Hypothalamus (tissue), 51 donors: Measurements from ENCODE around the gene EXOG.

Experiments used
- DNase-seq, 51 donors: peaks; one replicate each; lab custom pipeline; 2025; lab: John Stamatoyannopoulos, UW

EXOG gene, protein sequence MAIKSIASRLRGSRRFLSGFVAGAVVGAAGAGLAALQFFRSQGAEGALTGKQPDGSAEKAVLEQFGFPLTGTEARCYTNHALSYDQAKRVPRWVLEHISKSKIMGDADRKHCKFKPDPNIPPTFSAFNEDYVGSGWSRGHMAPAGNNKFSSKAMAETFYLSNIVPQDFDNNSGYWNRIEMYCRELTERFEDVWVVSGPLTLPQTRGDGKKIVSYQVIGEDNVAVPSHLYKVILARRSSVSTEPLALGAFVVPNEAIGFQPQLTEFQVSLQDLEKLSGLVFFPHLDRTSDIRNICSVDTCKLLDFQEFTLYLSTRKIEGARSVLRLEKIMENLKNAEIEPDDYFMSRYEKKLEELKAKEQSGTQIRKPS

DNA sequence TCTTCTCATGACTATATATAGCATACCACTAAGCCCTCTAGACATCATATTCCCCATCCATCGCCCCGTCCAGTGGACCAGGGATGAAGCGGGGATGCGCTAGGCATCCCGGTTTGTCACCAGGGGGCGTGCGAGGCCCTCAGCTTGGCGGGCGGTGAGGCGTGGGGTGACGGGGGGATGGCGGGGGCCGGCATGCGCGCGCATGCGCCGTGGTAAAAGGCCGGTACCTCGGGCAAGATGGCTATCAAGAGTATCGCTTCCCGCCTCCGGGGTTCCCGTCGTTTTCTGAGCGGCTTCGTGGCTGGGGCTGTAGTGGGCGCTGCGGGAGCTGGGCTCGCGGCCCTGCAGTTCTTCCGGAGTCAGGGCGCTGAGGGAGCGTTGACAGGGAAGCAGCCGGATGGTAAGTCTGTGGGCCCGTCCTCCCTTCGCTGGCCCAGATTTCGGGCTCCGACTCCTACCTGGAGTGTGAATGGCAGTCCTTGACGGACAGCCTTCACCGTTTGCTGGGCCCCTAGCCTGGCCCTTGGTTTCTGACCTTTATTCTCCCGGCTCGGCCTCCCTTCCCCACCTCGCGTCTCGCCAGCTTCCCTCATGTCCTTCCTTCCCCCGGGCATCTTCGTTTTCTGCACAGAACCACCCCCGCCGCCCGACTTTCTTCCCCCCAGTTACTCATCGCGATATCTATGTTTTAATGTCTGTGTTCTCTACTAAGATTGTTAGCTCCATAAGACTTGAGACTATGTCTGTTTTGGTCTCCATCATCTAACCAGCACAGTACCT lies at the start of gene EXOG:
Gene EXOG (plus strand): TSS at position 210 of the 780 bp plus-strand sequence. CDS start 28 bp downstream, at position 238.
- DNase-seq = peak; percentile 60 to 97 (median 90)

DNA sequence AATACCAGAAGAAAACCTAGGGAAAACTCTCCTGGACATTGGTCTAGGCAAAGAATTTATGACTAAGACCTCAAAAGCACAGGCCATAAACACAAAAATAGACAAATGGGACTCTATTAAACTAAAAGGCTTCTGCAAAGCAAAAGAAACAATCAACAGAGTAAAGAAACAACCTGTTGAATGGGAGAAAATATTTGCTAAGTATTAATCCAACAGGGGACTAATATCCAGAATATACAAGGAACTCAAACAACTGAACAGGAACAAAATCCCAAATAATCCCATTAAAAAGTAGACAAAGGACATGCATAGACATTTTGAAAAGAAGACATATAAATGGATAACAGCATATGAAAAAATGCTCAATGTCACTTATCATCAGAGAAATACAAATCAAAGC lies 49.3 kb upstream of the EXOG start:
- DNase-seq = no peak

DNA sequence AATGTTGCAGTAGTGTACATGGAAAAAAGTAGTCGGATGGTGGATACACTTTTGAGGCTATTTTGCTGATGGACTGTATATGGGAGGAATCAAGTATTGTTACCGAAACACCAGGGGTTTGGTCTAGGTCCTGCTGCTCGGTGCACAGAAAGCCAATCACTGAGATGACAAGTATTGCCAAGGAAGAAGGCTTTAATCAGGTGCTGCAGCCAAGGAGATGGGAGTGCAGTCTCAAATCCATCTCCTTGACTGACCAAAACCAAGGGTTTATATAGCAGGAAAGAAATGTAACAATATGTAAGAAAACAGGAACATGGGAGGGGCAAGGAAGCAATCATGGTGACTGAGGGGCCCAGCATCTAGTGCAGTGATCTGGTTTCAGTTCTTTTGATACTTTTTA lies 45.3 kb upstream of the EXOG start:
- no peak for DNase-seq

DNA sequence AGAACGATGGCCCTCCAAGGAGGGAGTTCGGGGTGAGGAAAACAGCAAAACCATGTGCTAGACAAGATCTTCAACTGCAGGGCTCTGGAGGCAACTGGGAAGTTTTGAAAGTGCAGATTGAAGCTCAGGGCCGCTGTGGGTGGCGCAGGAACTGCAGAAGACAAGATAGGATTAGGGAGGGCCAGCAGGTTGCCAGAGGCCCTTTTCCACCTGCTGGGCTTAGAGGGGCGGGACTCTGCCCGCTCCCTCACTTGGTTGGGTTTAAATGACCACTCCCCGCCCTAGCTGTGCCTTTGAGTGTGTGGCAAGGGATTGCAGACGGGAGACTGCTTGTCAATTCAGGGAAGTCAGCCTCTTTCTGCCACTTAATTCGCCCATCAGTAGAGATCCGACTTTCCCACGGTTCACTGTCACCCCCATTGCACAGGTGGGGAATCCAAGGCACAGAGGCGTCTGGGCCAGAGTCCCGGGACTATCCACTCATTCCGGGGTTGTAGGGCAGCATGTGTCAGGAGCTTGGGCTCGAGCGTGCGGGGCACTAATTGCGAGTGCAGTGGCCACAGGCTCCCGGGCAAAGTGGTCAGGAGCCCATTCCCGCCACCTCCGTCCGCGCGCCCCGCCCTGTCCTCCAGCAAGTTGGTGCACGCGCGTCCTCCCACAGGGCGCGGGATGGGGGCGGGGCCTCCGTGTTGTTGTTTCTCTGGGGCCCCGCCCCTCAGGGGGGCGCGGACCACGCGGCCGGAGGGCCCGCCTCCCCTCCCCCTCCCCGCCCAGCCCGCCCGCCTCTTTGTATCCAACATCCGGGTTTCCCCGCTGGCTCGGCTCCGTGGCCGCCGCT lies 42.8 kb upstream of the EXOG start, which contains the start of gene ACVR2B:
Gene ACVR2B (plus strand): TSS at position 816 of the 838 bp plus-strand sequence. CDS start 433 bp downstream, outside the sequence.
- DNase-seq = peak; percentile 36 to 94 (median 81)

DNA sequence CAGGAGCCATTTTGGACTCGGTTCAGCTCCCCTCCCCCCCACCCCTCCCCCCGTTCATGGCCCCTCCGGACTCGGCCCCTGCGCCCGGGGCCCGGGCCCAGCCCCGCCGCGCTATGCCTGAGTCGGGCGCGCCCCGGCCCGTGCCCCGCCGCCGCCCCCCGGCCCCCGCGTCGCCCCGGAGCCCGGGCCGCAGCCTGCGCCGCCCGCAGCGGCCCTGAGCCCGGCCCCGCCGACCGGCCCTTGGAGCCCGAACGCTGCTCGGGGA lies 42.3 kb upstream of the EXOG start:
- DNase-seq = peak in 1 of 51 donors; percentile 66

DNA sequence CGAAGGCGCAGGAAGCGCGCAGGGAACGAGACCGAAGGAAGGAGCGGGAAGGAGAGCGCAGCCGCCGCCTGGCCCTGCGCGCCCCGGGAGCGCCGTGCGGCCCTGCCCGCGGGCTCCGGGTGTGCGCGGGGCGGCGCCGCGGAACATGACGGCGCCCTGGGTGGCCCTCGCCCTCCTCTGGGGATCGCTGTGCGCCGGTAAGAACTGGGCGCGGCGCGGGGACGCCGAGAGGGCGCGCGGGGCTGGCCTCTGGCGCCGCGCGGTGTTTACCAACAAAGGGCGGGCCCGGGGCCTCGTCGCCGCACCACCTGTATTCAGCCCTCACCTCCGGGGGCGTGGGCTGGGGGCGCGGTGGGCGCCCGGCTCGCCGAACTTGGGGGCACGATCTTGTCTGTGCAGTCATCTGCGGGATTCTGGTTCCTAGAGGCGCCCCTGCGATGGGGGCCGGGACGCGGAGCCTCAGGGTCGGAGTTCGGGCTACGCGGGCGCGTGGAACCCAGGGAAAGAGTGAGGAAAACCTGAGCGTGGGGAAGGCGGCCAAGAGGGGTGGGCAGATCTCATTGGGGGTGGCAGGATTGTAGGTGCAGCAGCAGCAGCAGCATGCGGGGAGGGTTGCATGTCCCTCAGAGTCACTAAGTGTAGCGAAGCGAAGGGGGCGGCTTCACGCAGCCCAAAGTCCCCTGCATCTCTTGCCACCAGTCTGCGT lies 41.8 kb upstream of the EXOG start:
- DNase-seq = peak in 18 of 51 donors; percentile 15 to 71 (median 44)

DNA sequence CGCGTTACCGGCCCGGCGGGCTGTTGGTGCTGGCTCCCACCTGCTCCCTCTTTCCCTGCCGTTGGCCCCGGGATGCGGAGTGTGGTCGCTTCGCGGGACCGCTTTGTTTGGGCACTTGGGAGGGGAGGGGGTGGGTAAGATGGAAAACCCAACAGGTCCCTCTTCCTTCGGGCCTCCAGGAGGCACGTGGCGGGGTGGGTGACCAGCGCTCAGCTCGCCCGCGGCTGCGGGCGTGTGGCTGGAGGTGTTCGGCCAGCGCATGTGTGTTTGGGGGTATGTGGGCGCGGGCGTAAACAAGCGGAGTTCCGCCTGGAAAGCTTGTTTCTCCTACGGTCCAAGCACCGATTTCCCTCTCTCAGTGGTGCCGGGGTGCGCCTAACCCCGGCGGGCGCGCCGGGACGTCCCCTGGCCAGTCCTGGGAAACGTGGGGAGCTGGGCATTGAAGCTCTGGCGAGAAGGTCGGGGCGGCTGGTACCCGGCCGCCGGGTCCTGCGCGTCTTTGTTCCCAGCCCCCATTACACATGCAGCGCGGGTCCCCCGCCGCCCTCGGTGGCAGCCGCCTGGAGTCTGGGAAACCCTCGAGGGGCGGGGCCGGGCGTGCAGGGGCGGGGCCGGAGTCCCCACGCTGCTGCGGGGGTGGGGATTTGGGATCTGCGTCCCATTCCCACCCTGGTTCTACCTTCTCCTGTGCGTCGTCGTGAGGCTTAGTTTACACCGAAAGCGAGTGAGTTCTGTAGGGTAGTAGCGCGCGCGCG lies 41.1 kb upstream of the EXOG start:
- peak in 42 of 51 donors; percentile 23 to 72 (median 51) for DNase-seq

DNA sequence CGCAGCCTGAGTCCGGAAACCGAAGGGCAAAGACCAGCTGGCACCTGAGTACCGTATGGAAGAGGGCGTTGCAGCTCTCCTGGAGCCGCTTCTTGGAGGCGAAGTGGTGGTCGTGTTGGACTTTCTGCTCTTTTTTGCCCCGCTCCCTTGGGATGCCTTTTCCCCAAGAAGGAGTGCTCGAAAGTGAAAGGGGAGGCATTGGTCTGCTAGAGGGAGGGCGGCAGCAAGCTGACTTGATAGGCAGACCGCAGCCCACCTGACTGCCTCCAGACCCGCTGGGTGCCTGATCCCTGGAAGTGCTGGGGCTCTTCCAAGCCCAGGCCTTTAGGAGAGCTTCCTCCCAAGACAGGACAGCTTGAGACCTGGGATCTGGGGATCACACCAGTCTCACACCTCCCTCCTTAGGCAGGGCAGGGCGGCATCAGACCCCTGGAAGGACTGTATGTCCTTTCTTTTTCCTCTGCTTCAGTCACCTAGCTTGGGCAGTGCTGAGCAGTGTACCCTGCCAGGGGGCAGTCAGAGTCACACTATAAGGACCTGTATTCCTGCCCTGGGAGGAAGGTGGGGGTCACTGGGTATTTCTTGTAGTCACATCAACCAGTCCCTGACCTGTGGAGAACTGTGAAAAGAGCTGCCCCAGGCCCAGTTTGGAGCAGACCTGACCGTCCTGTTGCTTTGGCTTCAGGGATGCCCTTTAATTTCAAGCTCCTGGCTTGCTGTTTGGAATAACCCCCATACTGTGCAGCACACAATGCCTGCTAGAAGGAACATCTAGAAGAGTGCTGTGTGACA lies 40.3 kb upstream of the EXOG start:
- peak in 11 of 51 donors; percentile 32 to 58 (median 38) for DNase-seq

DNA sequence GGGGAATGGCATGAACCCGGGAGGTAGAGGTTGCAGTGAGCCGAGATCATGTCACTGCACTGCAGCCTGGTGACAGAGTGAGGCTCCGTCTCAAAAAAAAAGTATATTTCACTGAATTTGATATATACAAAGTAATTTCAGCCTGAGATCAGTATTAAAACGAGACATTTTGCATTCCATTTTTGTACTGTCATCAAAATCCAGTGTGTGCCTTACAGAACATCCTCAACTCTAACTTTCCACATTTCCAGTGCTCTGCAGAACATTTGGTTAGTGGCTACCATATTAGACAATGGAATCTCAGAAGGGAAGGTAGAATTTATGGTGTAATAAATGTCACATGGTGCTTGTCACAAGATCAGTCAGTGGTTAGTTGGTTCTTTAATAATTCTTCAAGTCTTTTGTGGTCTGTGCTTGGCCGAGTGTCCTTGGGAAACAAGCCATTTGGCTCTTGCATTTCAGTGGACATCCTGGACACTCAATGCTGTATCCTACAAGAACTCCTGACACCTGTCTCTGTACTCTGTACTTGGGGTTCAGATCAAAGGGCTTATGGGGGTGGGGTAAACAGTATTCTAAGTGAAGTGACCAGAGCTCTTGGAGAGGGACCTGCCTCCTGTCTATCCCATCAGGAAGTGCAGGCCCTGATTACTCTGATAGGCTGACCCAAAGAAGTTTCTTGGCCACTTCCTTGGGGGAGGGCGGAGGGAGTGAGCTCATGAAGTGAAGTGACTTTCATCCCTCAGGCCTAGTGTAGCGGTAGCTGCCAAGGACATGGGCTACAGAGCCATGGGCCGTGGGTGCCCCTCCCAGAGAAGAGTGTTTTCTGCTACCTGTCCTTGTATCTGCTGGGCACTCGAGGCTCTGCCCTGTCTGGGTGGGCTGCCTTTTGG lies 38.8 kb upstream of the EXOG start:
- DNase-seq = no peak

DNA sequence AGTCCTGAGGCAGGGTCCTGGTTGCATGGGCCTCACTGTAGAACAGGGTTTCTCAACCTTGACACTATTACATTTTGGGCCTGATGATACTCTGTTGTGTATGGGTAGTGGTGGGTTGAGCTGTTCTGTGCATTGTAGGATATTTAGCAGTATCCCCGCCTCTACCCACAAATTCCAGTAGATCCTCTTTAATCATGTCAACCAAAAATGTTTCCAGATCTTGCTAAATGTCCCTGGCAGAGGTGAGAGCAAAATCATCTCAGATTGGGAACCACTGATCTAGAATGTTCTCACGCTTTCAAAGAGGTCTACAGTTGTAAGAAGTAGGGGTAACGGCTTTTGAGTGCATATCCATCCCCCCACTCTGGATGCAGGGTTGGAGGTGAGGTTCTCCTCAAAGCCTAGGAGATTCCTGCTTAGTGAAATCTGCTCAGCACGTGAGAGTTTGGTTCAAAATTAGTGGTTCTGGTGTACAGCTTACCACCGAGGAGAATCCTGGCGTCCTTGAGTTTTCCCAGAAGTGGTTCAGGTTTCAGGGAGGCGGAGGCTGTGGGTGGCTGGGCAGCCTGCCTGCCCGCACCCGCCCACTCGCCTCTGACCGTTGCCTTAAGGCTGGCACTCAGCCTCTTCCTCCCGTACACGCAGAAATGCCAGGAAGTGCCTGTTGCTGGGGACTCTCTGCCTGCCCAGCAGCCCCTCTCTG lies 37.2 kb upstream of the EXOG start:
- DNase-seq = peak in 6 of 51 donors; percentile 7 to 31 (median 16)

DNA sequence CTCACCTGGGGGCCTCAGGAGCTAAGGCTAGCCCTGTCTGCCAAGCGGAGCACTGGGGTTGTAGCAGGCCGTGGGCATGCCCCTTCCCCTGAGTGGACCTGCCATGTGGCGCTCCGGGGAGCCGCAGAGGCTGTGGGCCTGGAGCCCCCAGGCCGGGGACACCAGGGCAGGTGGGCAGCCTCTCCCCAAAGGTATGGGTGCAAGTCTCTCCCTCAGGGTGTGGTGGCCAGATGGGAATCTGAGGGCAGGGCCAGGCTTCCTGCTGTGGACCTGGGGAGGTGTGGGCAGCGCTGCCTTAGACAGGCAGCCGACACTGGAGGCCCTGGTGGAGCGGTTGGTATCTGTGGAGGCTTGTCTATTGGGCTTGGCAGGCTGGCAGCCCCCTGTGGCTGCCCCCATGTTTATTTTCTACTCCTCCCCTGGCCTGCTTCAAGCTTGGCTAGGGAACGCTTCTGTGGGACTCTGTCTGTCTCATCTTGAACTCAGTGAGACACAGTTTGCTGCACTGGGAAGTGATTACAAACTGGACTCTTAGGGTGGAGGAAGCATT lies 36.6 kb upstream of the EXOG start:
- DNase-seq = no peak

DNA sequence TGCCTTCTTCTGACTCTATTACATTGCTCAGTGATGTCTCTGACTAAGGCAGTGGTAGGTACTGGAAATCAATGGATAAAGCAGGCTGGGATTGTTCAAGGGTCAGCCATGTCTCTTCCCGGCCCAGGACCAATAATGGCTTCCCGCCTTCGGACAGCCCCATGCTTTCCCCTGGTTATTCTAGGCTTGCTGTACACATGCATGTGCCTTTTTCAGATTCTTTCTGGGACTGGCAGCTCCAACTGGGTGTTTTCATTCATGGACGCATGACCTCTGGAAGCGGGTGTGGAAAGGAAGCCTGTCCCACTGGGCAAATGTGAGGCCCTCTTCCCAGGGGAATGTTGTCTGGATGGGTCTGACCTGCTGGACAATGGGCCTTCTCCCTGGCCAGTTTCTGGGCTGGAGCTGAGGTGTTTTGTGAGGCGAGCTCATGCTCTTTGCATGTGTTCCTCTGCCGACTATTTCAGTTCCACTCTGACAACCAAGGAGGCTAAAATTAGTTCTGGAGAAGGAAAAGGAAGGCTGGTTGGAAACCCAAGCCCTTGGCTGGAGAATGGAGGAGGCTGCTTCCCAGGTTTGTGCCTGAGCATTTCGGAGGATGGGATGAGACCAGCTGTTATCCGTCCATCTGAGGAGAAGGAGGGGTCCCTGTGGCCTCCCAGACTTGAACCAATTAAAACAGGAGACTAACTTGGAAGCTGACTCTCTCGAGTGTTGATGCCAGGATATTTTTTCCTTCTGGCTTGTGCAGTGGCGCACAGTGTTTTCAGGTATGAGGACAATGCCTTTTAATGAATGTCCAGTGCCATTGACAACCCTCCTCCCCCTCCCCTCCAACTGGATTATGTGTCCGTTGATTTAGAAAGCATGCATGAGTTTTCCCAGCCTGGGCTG lies 35.5 kb upstream of the EXOG start:
- DNase-seq = peak in 1 of 51 donors; percentile 48

DNA sequence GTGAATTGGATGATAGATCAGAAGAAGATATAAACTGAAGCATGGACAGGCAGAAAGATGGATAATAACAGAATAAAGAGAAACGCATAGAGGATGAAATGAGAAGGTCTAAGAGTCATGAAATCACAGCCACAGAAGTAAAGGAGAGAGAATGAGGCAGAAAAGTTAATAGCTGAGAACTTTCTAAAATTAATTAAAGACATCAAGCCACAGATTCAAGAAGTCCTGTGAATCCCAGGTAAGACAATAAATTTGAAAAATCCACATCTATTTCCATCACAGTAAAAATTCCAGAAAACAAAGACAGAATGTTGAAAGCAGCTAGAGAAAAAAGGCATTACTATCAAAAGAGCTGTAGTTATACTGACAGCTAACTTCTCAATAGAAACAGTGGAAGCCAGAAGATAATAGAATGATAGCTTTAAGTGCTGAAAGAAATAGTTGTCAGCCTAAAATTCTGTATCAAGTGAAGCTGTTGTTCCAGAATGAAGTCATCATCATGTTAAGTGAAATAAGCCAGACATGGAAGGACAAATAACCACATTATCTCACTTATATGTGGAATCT lies 30.5 kb upstream of the EXOG start:
- DNase-seq = no peak

DNA sequence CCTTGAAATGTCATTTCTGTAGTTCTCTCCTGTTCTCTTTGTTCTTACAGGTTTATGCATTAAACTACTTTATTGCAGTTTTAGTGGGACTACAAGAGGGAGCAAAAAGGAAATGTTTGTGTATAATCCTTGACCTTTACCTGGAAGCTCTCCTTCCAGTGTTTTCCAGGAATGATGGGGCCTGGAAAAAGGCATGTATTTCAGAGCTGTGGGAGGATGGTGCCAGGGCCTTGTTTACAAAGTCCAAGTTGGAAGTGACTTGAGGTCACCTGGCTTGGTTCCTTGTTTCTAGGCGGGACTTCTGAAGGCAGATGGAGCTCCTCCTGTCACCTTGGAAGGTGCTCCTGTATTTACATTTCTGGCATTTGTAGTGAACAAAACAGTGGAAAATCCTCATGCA lies 27.4 kb upstream of the EXOG start:
- DNase-seq = no peak

DNA sequence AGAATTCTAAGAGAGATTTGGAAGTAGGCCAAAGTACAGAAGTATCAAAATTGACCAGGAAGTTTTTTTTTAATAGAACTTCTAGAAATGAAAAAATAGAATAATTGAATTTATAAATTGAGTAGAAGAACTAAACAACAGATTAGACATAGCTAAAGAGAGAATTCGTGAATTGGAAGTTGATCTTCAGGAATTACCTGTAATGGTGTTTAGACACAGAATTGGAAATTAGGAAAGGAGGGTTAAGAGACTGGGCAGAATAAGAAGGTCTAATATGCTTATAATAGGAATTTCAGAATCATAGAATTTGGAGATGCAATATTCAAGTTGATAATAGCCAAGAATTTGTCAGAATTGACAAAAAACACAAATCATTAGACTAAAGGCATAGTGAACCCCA lies 26.3 kb upstream of the EXOG start:
- no peak for DNase-seq
